ENCODE results near the gene NEURL2.
"Not testable (repeated sequence)": the region's sequence is repeated elsewhere in the genome, so short reads cannot be mapped to it uniquely, and the experiment has no call there.

The NEURL2 gene

GRCh38 chr20:45890985-45891983 lies at the start of gene NEURL2, which contains the start of gene CTSA:
Gene NEURL2 (minus strand): TSS chr20:45891208. CDS start chr20:45890991, 217 bp downstream.
Gene CTSA (plus strand): TSS chr20:45891335. CDS start chr20:45891569, 234 bp downstream.
- DNase-seq (ENCODE audit: low spot score) = peak; percentile 90

- DNase-seq (ENCODE audit: low spot score) = no peak
Observed at GRCh38 chr20:45940469-45940868, 49.5 kb upstream of the NEURL2 start.

GRCh38 chr20:45940053-45940452 lies 49.0 kb upstream of the NEURL2 start:
- DNase-seq (ENCODE audit: low spot score) = no peak

- no peak for DNase-seq (ENCODE audit: low spot score)
Observed at GRCh38 chr20:45938727-45939438, 47.9 kb upstream of the NEURL2 start.

- DNase-seq (ENCODE audit: low spot score) = no peak
Observed at GRCh38 chr20:45937765-45938164, 46.8 kb upstream of the NEURL2 start.

GRCh38 chr20:45935416-45936046 lies 44.5 kb upstream of the NEURL2 start:
- peak; percentile 47 for DNase-seq (ENCODE audit: low spot score)

GRCh38 chr20:45934586-45935415 lies 43.8 kb upstream of the NEURL2 start, which contains the start of gene PCIF1:
Gene PCIF1 (plus strand): TSS chr20:45934683. CDS start chr20:45939000, 4,317 bp downstream.
- peak; percentile 98 for DNase-seq (ENCODE audit: low spot score)

- DNase-seq (ENCODE audit: low spot score) = peak; percentile 78
Observed at GRCh38 chr20:45934046-45934585, 43.1 kb upstream of the NEURL2 start.

- peak; percentile 77 for DNase-seq (ENCODE audit: low spot score)
Observed at GRCh38 chr20:45933266-45934045, 42.4 kb upstream of the NEURL2 start.

GRCh38 chr20:45931680-45932079 lies 40.7 kb upstream of the NEURL2 start:
- DNase-seq (ENCODE audit: low spot score) = not testable (repeated sequence)

GRCh38 chr20:45927071-45927878 lies 36.3 kb upstream of the NEURL2 start:
- DNase-seq (ENCODE audit: low spot score) = no peak

GRCh38 chr20:45926731-45927070 lies 35.7 kb upstream of the NEURL2 start:
- no peak for DNase-seq (ENCODE audit: low spot score)

- DNase-seq (ENCODE audit: low spot score) = no peak
Observed at GRCh38 chr20:45925821-45926506, 35.0 kb upstream of the NEURL2 start.

GRCh38 chr20:45924391-45925261 lies 33.6 kb upstream of the NEURL2 start:
- DNase-seq (ENCODE audit: low spot score) = no peak

- DNase-seq (ENCODE audit: low spot score) = no peak
Observed at GRCh38 chr20:45921337-45922189, 30.6 kb upstream of the NEURL2 start.

- no peak for DNase-seq (ENCODE audit: low spot score)
Observed at GRCh38 chr20:45920462-45921336, 29.7 kb upstream of the NEURL2 start.
